H9 (cell line): ENCODE measurements around the gene KRTAP10-6. TPM values are rescaled to one million over a fixed set of nuclear protein-coding genes. Genes with fewer than 3 reads are reported as not detected.
A peak's percentile ranks its signal among the peaks of the same experiment; 100 is the strongest.

Source experiments
- DNase-seq: peaks from one replicate; pipeline ENCODE4 v3.0.0-alpha.2; 2017
- H2AFZ ChIP-seq: one replicate; pipeline ENCODE4 v1.6.1; 2013; ENCODE audit warnings: mild to moderate bottlenecking, low read length, control low read depth, moderate library complexity
- H2AK5ac ChIP-seq: 2 replicates; pipeline ENCODE4 v1.6.1; 2013; ENCODE audit warnings: low read length, control low read depth, mixed read lengths; ENCODE audit not compliant: insufficient read length
- H2BK120ac ChIP-seq: one replicate; pipeline ENCODE4 v1.6.1; 2013; ENCODE audit warnings: low read depth, mild to moderate bottlenecking, low read length, control low read depth, inconsistent platforms; ENCODE audit not compliant: poor library complexity, severe bottlenecking
- H2BK12ac ChIP-seq: 2 replicates; pipeline ENCODE4 v1.6.1; 2013; ENCODE audit warnings: low read length, control low read depth, mixed read lengths, low read depth; ENCODE audit not compliant: insufficient read length
- H2BK15ac ChIP-seq: 2 replicates; pipeline ENCODE4 v1.6.1; 2013; ENCODE audit warnings: low read depth, low read length, control low read depth
- H2BK20ac ChIP-seq: one replicate; pipeline ENCODE4 v1.6.1; 2013; ENCODE audit warnings: low read depth, mild to moderate bottlenecking, low read length, control low read depth, inconsistent platforms; ENCODE audit not compliant: poor library complexity, severe bottlenecking
- H2BK5ac ChIP-seq: 2 replicates; pipeline ENCODE4 v1.6.1; 2013; ENCODE audit warnings: low read length, control low read depth, mixed read lengths; ENCODE audit not compliant: insufficient read length
- H3K14ac ChIP-seq: 2 replicates; pipeline ENCODE4 v1.6.1; 2013; ENCODE audit warnings: low read length, control low read depth; ENCODE audit not compliant: insufficient read depth
- H3K18ac ChIP-seq: 2 replicates; pipeline ENCODE4 v1.6.1; 2013; ENCODE audit warnings: low read depth, mild to moderate bottlenecking, mixed read lengths, low read length, control low read depth; ENCODE audit not compliant: insufficient read length
- H3K23ac ChIP-seq: 2 replicates; pipeline ENCODE4 v1.6.1; 2013; ENCODE audit warnings: low read length, control low read depth, mixed read lengths, low read depth; ENCODE audit not compliant: insufficient read length
- H3K23me2 ChIP-seq: 2 replicates; pipeline ENCODE4 v1.6.1; 2013; ENCODE audit warnings: low read depth, mild to moderate bottlenecking, mixed read lengths, low read length, control low read depth; ENCODE audit not compliant: insufficient read length, poor library complexity, severe bottlenecking
- H3K27ac ChIP-seq: 2 replicates; pipeline ENCODE4 v1.5.1; 2013; ENCODE audit warnings: low read length, control low read depth, mixed read lengths, low read depth; ENCODE audit not compliant: insufficient read length
- H3K27me3 ChIP-seq: 2 replicates; pipeline ENCODE4 v1.6.1; 2013; ENCODE audit warnings: low read length, control low read depth, inconsistent platforms; ENCODE audit not compliant: insufficient read depth
- H3K4ac ChIP-seq: 2 replicates; pipeline ENCODE4 v1.6.1; 2013; ENCODE audit warnings: low read depth, mild to moderate bottlenecking, control low read depth, inconsistent platforms, low read length, moderate library complexity
- H3K4me1 ChIP-seq: 2 replicates; pipeline ENCODE4 v1.6.1; 2013; ENCODE audit warnings: low read length, control low read depth, inconsistent platforms; ENCODE audit not compliant: insufficient read depth
- H3K4me2 ChIP-seq: 2 replicates; pipeline ENCODE4 v1.6.1; 2013; ENCODE audit warnings: low read length, control low read depth, mixed read lengths; ENCODE audit not compliant: insufficient read length, insufficient read depth
- H3K56ac ChIP-seq: 2 replicates; pipeline ENCODE4 v1.6.1; 2013; ENCODE audit warnings: low read depth, mild to moderate bottlenecking, mixed read lengths, low read length, control low read depth; ENCODE audit not compliant: insufficient read length
- H3K79me1 ChIP-seq: 2 replicates; pipeline ENCODE4 v1.6.1; 2013; ENCODE audit warnings: low read depth, mild to moderate bottlenecking, moderate library complexity, low read length, control low read depth, inconsistent platforms; ENCODE audit not compliant: insufficient read depth, poor library complexity, severe bottlenecking
- H3K79me2 ChIP-seq: 2 replicates; pipeline ENCODE4 v1.6.1; 2013; ENCODE audit warnings: low read length, control low read depth, inconsistent platforms; ENCODE audit not compliant: insufficient read depth
- H3K9ac ChIP-seq: 2 replicates; pipeline ENCODE4 v1.6.1; 2013; ENCODE audit warnings: low read length, control low read depth, mixed read lengths; ENCODE audit not compliant: insufficient read length; ENCODE audit errors: extremely low read depth
- H3K9me3 ChIP-seq: one replicate; pipeline ENCODE4 v1.6.1; 2013; ENCODE audit warnings: low read depth, low read length, inconsistent platforms; ENCODE audit not compliant: control insufficient read depth
- H3T11ph ChIP-seq: one replicate; pipeline ENCODE4 v1.6.1; 2013; ENCODE audit warnings: mild to moderate bottlenecking, low read length, control low read depth, inconsistent platforms
- H4K20me1 ChIP-seq: one replicate; pipeline ENCODE4 v1.6.1; 2013; ENCODE audit not compliant: control insufficient read depth, insufficient read length, insufficient read depth
- H4K5ac ChIP-seq: 2 replicates; pipeline ENCODE4 v1.6.1; 2013; ENCODE audit warnings: low read depth, mild to moderate bottlenecking, mixed read lengths, low read length, control low read depth; ENCODE audit not compliant: insufficient read length
- H4K8ac ChIP-seq: replicated peaks from 2 replicates; pipeline ENCODE4 v1.6.1; 2013; ENCODE audit warnings: low read length, control low read depth, mixed read lengths, low read depth; ENCODE audit not compliant: insufficient read length
- H4K91ac ChIP-seq: 2 replicates; pipeline ENCODE4 v1.6.1; 2013; ENCODE audit warnings: low read depth, mild to moderate bottlenecking, moderate library complexity, mixed read lengths, low read length, control low read depth; ENCODE audit not compliant: insufficient read length
- H3K27ac Mint-ChIP-seq, 3 experiments: 2 replicates in 2 of 3; 3 replicates in 1 of 3; pipeline ENCODE4 v1.8.0; 2020 to 2021; ENCODE audit warnings: mixed read lengths in 3 of 3, mild to moderate bottlenecking in 1 of 3, moderate library complexity in 1 of 3
- H3K27me3 Mint-ChIP-seq: 2 replicates; pipeline ENCODE4 v1.8.0; 2021; ENCODE audit warnings: low read depth, mild to moderate bottlenecking, moderate library complexity, mixed read lengths
- H3K36me3 Mint-ChIP-seq, 3 experiments: 2 replicates in 2 of 3; 3 replicates in 1 of 3; pipeline ENCODE4 v1.8.0; 2020 to 2021; ENCODE audit warnings: low read depth in 3 of 3, mixed read lengths in 3 of 3; ENCODE audit not compliant: insufficient read depth in 1 of 3
- H3K4me1 Mint-ChIP-seq, 2 experiments: 2 replicates each; pipeline ENCODE4 v1.8.0; 2020; ENCODE audit warnings: mixed read lengths in 2 of 2
- H3K4me3 Mint-ChIP-seq, 2 experiments: 2 replicates in 1 of 2; 3 replicates in 1 of 2; pipeline ENCODE4 v1.8.0; 2020 to 2021; ENCODE audit warnings: mild to moderate bottlenecking in 2 of 2, mixed read lengths in 2 of 2, moderate library complexity in 1 of 2
- H3K9me3 Mint-ChIP-seq, 2 experiments: 2 replicates in 1 of 2; 3 replicates in 1 of 2; pipeline ENCODE4 v1.8.0; 2020; ENCODE audit warnings: mild to moderate bottlenecking in 2 of 2, mixed read lengths in 2 of 2, moderate library complexity in 1 of 2
- WGBS: extraction: QIAGEN DNeasy Blood & Tissue Kit; methylation state at CpG from one replicate; pipeline ENCODE4 v1.1.7; 2013; ENCODE audit warnings: missing lambda C conversion rate, low lambda C conversion rate, mixed read lengths; ENCODE audit not compliant: insufficient read length; ENCODE audit errors: extremely low coverage; 5-methylcytosine and 5-hydroxymethylcytosine counted together
- total RNA-seq: library from RNA; stranded (reverse); gene quantifications from 2 replicates; pipeline ENCODE4 v1.2.1, GENCODE V29; 2021
- TF ChIP-seq, protein P1 (sequence below): fragments of 200-600 bp; sonication (generic); conservative IDR thresholded peaks from 3 replicates; pipeline ENCODE4 v1.8.0; 2021; ENCODE audit warnings: antibody characterized with exemption, mild to moderate bottlenecking

The KRTAP10-6 gene
- total RNA-seq, 1 experiment from 2014 or later = not detected

DNA sequence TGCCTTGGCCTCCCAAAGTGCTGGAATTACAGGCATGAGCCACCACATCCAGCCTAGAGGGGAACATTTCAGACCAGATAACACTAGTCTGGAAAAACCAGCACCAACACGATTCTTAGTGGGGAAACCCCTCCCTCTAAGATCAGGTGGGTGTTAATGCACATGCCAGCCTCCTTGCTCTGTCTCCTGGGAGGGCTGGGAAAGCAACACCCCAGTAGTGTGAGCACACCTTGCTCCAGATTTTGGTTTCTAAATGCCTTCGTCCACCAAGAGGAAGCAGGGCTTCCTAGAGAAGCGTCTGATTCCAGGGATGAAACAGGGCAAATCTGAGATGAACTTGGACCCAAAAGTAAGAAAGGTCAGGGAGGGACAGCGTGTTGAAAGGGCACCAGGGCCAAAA is 21.0 kb downstream of the KRTAP10-6 start:
- H4K20me1 ChIP-seq = no peaks in the 10 kb centered on the region
- H3K4ac ChIP-seq = no peak overlapping the region
- no CpG with 5 or more reads among the region's 4 CpGs for WGBS
- H2AFZ ChIP-seq = no peak overlapping the region
- H2BK120ac ChIP-seq = no peak overlapping the region
- H3K23me2 ChIP-seq = no peaks in the 10 kb centered on the region
- H3K56ac ChIP-seq = no peak overlapping the region
- no peak for DNase-seq
- H2BK5ac ChIP-seq = no peak overlapping the region
- H3K79me2 ChIP-seq = no peaks in the 10 kb centered on the region
- H3K9ac ChIP-seq = no peak overlapping the region
- no peak overlapping the region for H2BK20ac ChIP-seq
- no peak overlapping the region for H3K18ac ChIP-seq
- H2BK12ac ChIP-seq = no peak overlapping the region
- no peaks in the 10 kb centered on the region for H3K79me1 ChIP-seq
- H3K23ac ChIP-seq = no peak overlapping the region
- Mint-ChIP-seq H3K27ac (peak overlapping the region in 1 of 3 experiments; percentile 14; a peak in 1 of 7 replicates), H3K27me3 (peaks cover 23% of the 10 kb centered on the region), H3K36me3 (peaks cover 3 to 22% (median 3%) of the 10 kb centered on the region in 3 experiments; a peak in 5 of 7 replicates), H3K9me3 (peaks cover 19 to 23% of the 10 kb centered on the region in 2 experiments), H3K4me3 (no peak overlapping the region), H3K4me1 (peaks cover 5 to 12% of the 10 kb centered on the region in 2 experiments)
- no peak overlapping the region for H3K4me2 ChIP-seq
- no peaks in the 10 kb centered on the region for H3K27me3 ChIP-seq
- no peak overlapping the region for H2AK5ac ChIP-seq
- no peaks in the 10 kb centered on the region for H3K4me1 ChIP-seq
- H2BK15ac ChIP-seq = no peak overlapping the region
- no peak overlapping the region for H3K27ac ChIP-seq
- no peak overlapping the region for H4K8ac ChIP-seq
- H3K14ac ChIP-seq = no peak overlapping the region
- H3T11ph ChIP-seq = no peak overlapping the region
- H4K5ac ChIP-seq = no peak overlapping the region
- H3K9me3 ChIP-seq = no peaks in the 10 kb centered on the region
- TF ChIP-seq, protein P1, sequence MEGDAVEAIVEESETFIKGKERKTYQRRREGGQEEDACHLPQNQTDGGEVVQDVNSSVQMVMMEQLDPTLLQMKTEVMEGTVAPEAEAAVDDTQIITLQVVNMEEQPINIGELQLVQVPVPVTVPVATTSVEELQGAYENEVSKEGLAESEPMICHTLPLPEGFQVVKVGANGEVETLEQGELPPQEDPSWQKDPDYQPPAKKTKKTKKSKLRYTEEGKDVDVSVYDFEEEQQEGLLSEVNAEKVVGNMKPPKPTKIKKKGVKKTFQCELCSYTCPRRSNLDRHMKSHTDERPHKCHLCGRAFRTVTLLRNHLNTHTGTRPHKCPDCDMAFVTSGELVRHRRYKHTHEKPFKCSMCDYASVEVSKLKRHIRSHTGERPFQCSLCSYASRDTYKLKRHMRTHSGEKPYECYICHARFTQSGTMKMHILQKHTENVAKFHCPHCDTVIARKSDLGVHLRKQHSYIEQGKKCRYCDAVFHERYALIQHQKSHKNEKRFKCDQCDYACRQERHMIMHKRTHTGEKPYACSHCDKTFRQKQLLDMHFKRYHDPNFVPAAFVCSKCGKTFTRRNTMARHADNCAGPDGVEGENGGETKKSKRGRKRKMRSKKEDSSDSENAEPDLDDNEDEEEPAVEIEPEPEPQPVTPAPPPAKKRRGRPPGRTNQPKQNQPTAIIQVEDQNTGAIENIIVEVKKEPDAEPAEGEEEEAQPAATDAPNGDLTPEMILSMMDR = no peak
- H4K91ac ChIP-seq = no peak overlapping the region
